ENCODE data around the gene CISH.

- TF ChIP-seq JUNB (IDR thresholded peaks at IDR 0.05) = no peak
- TF ChIP-seq POLR2A (IDR thresholded peaks at IDR 0.05; ENCODE audit: low read depth, low read length) = no peak
- TF ChIP-seq POLR2AphosphoS5 (IDR thresholded peaks at IDR 0.05; ENCODE audit: low read length) = no peak
- TF ChIP-seq MTA3 (IDR thresholded peaks at IDR 0.05; ENCODE audit: borderline replicate concordance, low read length) = no peak
- no peak for TF ChIP-seq POLR2AphosphoS2 (IDR thresholded peaks at IDR 0.05; ENCODE audit: low read depth, low read length)
- TF ChIP-seq SIN3A (IDR thresholded peaks at IDR 0.05; ENCODE audit: low read depth, low read length) = no peak
- no peak for TF ChIP-seq CTCF (IDR thresholded peaks at IDR 0.05 in 2 of 3, conservative IDR thresholded peaks at IDR 0.05 in 1 of 3; ENCODE audit: control insufficient read depth in 2 of 3, extremely low read depth in 1 of 3, insufficient read depth in 1 of 3, low read depth in 3 of 3, low read length in 3 of 3)
- no peak for TF ChIP-seq REST (IDR thresholded peaks at IDR 0.05; ENCODE audit: low read depth, low read length)
- no peak for TF ChIP-seq IKZF1 (conservative IDR thresholded peaks at IDR 0.05)
- TF ChIP-seq MXI1 (IDR thresholded peaks at IDR 0.05; ENCODE audit: low read depth, low read length) = no peak
- TF ChIP-seq EP300 (IDR thresholded peaks at IDR 0.05; ENCODE audit: borderline replicate concordance in 1 of 2, control insufficient read depth in 1 of 2, low read depth in 2 of 2, low read length in 2 of 2) = no peak
Observed at GRCh38 chr3:50610992-50611463, 546 bp downstream of the CISH start.

Measured in GM12878 (cell line).